B cell (primary cell): ENCODE data around the gene TPSB2. TPM values are rescaled to one million over a fixed set of nuclear protein-coding genes. Genes with fewer than 3 reads are reported as not detected.

Experiments
- ATAC-seq: fragments of 200-7000 bp; cut with Tn5 transposase; one replicate; pipeline ENCODE4 v1.10.0; 2021; ENCODE audit warnings: low read depth, mild to moderate bottlenecking, moderate number of reproducible peaks, moderate library complexity
- CTCF ChIA-PET: fragments of 350-600 bp; sonication (Branson Sonifier 250); formaldehyde crosslinking; loops from one replicate; lab custom pipeline; 2021; ENCODE audit warnings: antibody characterized with exemption, inconsistent platforms; lab: Charles Lee
- POLR2A ChIA-PET: fragments of 350-600 bp; sonication (Branson Sonifier 250); formaldehyde crosslinking; loops from one replicate; lab custom pipeline; 2021; ENCODE audit warnings: antibody characterized with exemption; lab: Charles Lee
- DNase-seq: peaks from one replicate; pipeline ENCODE4 v3.0.0; 2013
- H2AFZ ChIP-seq: 2 replicates; pipeline ENCODE4 v1.6.1; 2012; ENCODE audit warnings: mild to moderate bottlenecking, low read depth, low read length; ENCODE audit not compliant: insufficient read depth, poor library complexity, severe bottlenecking
- H3K27ac ChIP-seq, 2 donors: 1 replicate in 1 of 2; 2 replicates in 1 of 2; pipeline ENCODE4 v1.5.1; 2012 to 2013; ENCODE audit warnings: low read length in 2 of 2, mild to moderate bottlenecking in 2 of 2, moderate library complexity in 1 of 2
- H3K27me3 ChIP-seq, 4 experiments: fragments of 200-600 bp in 1 of 4; sonication (generic) in 1 of 4; replicated peaks in 1 of 4; 1 replicate in 2 of 4; 2 replicates in 2 of 4; pipeline versions ENCODE4 v1.6.1 to v1.7.0; 2013 to 2016; ENCODE audit warnings: low read length in 3 of 4, mild to moderate bottlenecking in 2 of 4, mixed read lengths in 1 of 4, moderate library complexity in 1 of 4; ENCODE audit not compliant: insufficient read depth in 4 of 4, control insufficient read depth in 3 of 4; ENCODE audit errors: control extremely low read depth in 1 of 4
- H3K36me3 ChIP-seq, 2 experiments: replicated peaks in 1 of 2; 1 replicate in 1 of 2; 2 replicates in 1 of 2; pipeline versions ENCODE4 v1.6.1 to v1.7.1; 2013; ENCODE audit warnings: low read length in 1 of 2; ENCODE audit not compliant: insufficient read depth in 2 of 2, control insufficient read depth in 1 of 2; ENCODE audit errors: control extremely low read depth in 1 of 2, extremely low read depth in 1 of 2
- H3K4me1 ChIP-seq, 2 donors: fragments of 200-600 bp in 1 of 2; sonication (generic) in 1 of 2; 1 replicate in 1 of 2; 2 replicates in 1 of 2; pipeline versions ENCODE4 v1.5.1 to v1.6.1; 2013 to 2017; ENCODE audit warnings: low read length in 2 of 2; ENCODE audit not compliant: control insufficient read depth in 2 of 2, insufficient read depth in 2 of 2
- H3K4me2 ChIP-seq: replicated peaks from 2 replicates; pipeline ENCODE3; 2012; ENCODE audit warnings: mild to moderate bottlenecking, low read depth, low read length; ENCODE audit not compliant: poor library complexity, severe bottlenecking
- H3K4me3 ChIP-seq, 5 experiments: fragments of 200-600 bp in 1 of 5; sonication (generic) in 1 of 5; 1 replicate in 3 of 5; 2 replicates in 2 of 5; pipeline versions ENCODE4 v1.5.1 to v1.7.0; 2011 to 2016; ENCODE audit warnings: low read length in 4 of 5, mild to moderate bottlenecking in 4 of 5, low read depth in 2 of 5, control low read depth in 1 of 5, moderate library complexity in 1 of 5; ENCODE audit not compliant: insufficient read depth in 1 of 5; ENCODE audit errors: control extremely low read depth in 1 of 5, extremely low read depth in 1 of 5
- H3K79me2 ChIP-seq: fragments of 200-600 bp; sonication (generic); one replicate; pipeline ENCODE4 v1.6.0; 2016; ENCODE audit warnings: low read length; ENCODE audit not compliant: control insufficient read depth, insufficient read depth
- H3K9ac ChIP-seq: fragments of 200-600 bp; sonication (generic); 2 replicates; pipeline ENCODE4 v1.6.1; 2017; ENCODE audit warnings: mild to moderate bottlenecking, low read length, moderate library complexity
- H3K9me3 ChIP-seq, 3 donors: one replicate each; pipeline versions ENCODE4 v1.6.1 to v1.7.1; 2013; ENCODE audit warnings: low read length in 2 of 3; ENCODE audit not compliant: control insufficient read depth in 2 of 3, insufficient read depth in 1 of 3; ENCODE audit errors: control extremely low read depth in 1 of 3
- H4K20me1 ChIP-seq: 2 replicates; pipeline ENCODE4 v1.6.0; 2012; ENCODE audit warnings: mild to moderate bottlenecking, low read length; ENCODE audit not compliant: insufficient read depth, control insufficient read depth, poor library complexity, severe bottlenecking
- H3K27ac Mint-ChIP-seq: one replicate; pipeline ENCODE4 v1.8.0; 2021; ENCODE audit warnings: mixed read lengths
- H3K27me3 Mint-ChIP-seq: one replicate; pipeline ENCODE4 v1.8.0; 2021; ENCODE audit warnings: mixed read lengths
- H3K4me1 Mint-ChIP-seq: one replicate; pipeline ENCODE4 v1.8.0; 2021; ENCODE audit warnings: mixed read lengths
- H3K4me3 Mint-ChIP-seq: one replicate; pipeline ENCODE4 v1.8.0; 2021; ENCODE audit warnings: mixed read lengths
- H3K9me3 Mint-ChIP-seq: one replicate; pipeline ENCODE4 v1.8.0; 2022; ENCODE audit warnings: mixed read lengths; ENCODE audit not compliant: insufficient read depth
- CTCF ChIP-seq: fragments of 200-600 bp; IDR thresholded peaks from one replicate; pipeline ENCODE4 v1.8.0; 2022; ENCODE audit warnings: antibody characterized with exemption, mild to moderate bottlenecking
- EZH2 ChIP-seq: IDR thresholded peaks from 2 replicates; pipeline ENCODE4 v1.6.1; 2012; ENCODE audit warnings: borderline replicate concordance, low read depth, mild to moderate bottlenecking, moderate library complexity, low read length; ENCODE audit not compliant: insufficient read depth, poor library complexity, severe bottlenecking
- WGBS: methylation state at CpG from one replicate; pipeline ENCODE4 v1.1.5; 2013; ENCODE audit warnings: missing lambda C conversion rate; ENCODE audit not compliant: insufficient coverage; 5-methylcytosine and 5-hydroxymethylcytosine counted together
- intact Hi-C: fragments of 100-400 bp; cut with micrococcal nuclease; formaldehyde crosslinking; loops from one replicate; pipeline ENCODE4 v1.10.0; 2022
- polyA plus RNA-seq: library from polyadenylated mRNA; depleted of rRNA; stranded (reverse); fragments of >200 nt; gene quantifications from 2 replicates; pipeline ENCODE4 v1.2.3, GENCODE V29; 2012
- total RNA-seq, 2 donors: library from RNA; stranded (reverse); fragments of 120-200 nt in 1 of 2; gene quantifications; 1 replicate in 1 of 2; 2 replicates in 1 of 2; pipeline versions ENCODE4 v1.2.3 to v1.2.4, GENCODE V29; 2013 to 2022

TPSB2 gene
- total and polyA plus RNA-seq, 2 donors (not counting 1 experiment from before 2014, with no cell fraction given), result not detected

DNA sequence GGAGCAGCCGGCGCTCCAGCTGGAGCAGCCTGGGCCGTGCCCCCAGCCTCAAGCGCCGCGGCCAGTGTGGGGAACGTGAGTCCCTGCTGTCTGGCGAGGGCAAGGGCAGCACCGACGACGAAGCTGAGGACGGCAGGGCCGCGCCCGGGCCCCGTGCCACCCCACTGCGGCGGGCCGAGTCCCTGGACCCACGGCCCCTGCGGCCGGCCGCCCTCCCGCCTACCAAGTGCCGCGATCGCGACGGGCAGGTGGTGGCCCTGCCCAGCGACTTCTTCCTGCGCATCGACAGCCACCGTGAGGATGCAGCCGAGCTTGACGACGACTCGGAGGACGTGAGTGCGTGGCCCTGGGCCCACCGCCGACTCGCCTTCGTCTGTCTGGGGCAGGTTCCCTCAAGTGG, 20.9 kb downstream of the TPSB2 start:
- ATAC-seq, result no peak

GRCh38 chr16:1208239-1208830, 21.6 kb downstream of the TPSB2 start:
- intact Hi-C loops, result no loop called here
- Histone ChIP-seq H3K36me3 (no peaks in the 10 kb centered on the region), H3K9me3 (no peaks in the 10 kb centered on the region), H3K4me2 (no peak overlapping the region), H3K79me2 (no peaks in the 10 kb centered on the region), H3K9ac (no peak overlapping the region), H2AFZ (no peak overlapping the region), H3K4me3 (no peak overlapping the region), H4K20me1 (no peaks in the 10 kb centered on the region), H3K27me3 (no peaks in the 10 kb centered on the region), H3K4me1 (no peaks in the 10 kb centered on the region), H3K27ac (no peak overlapping the region)
- Mint-ChIP-seq H3K9me3 (no peaks in the 10 kb centered on the region), H3K27me3 (no peaks in the 10 kb centered on the region), H3K4me3 (no peak overlapping the region), H3K27ac (no peak overlapping the region), H3K4me1 (no peaks in the 10 kb centered on the region)
- DNase-seq (no peak), ATAC-seq (no peak)
- POLR2A ChIA-PET, result no interaction called here
- CTCF ChIA-PET, result no interaction called here
- TF ChIP-seq EZH2, result no peak
- no peak for TF ChIP-seq CTCF
- 72% methylated on average over 21 of the region's 22 CpGs for WGBS

More for the DNA sequence above, 20.9 kb downstream of the TPSB2 start:
- Histone ChIP-seq H2AFZ (no peak overlapping the region), H3K27me3 (no peaks in the 10 kb centered on the region), H3K36me3 (no peaks in the 10 kb centered on the region), H4K20me1 (no peaks in the 10 kb centered on the region), H3K9me3 (no peaks in the 10 kb centered on the region), H3K4me3 (no peak overlapping the region), H3K4me2 (no peak overlapping the region), H3K4me1 (no peaks in the 10 kb centered on the region), H3K9ac (no peak overlapping the region), H3K79me2 (no peaks in the 10 kb centered on the region), H3K27ac (no peak overlapping the region)
- Mint-ChIP-seq H3K27ac (no peak overlapping the region), H3K4me3 (no peak overlapping the region), H3K9me3 (no peaks in the 10 kb centered on the region), H3K27me3 (no peaks in the 10 kb centered on the region), H3K4me1 (no peaks in the 10 kb centered on the region)
- WGBS, result 95% methylated on average over 43 of the region's 43 CpGs
- intact Hi-C loops, result no loop called here
- ChIA-PET POLR2A (no interaction called here), CTCF (no interaction called here)
- TF ChIP-seq EZH2 (no peak), CTCF (no peak)
- DNase-seq, result no peak
